Esophagus mucosa (tissue), 1 donor: ENCODE measurements around the gene KLHL41. TPM values are rescaled to one million over a fixed set of nuclear protein-coding genes. Genes with fewer than 3 reads are reported as not detected.
A peak's percentile ranks its signal among the peaks of the same experiment; 100 is the strongest.
"Not testable (repeated sequence)": the region's sequence is repeated elsewhere in the genome, so short reads cannot be mapped to it uniquely, and the experiment has no call there.

ENCODE experiments used
- ATAC-seq: fragments of 200-7000 bp; cut with Tn5 transposase; one replicate; pipeline ENCODE4 v1.9.1; 2020
- total RNA-seq: library from RNA; stranded (reverse); gene quantifications from one replicate; pipeline ENCODE4 v1.2.4, GENCODE V29; 2023
- donor health status: DM: yes; HTN: yes; CAD: no.

KLHL41 gene
- total RNA-seq, 1 donor from 2014 or later: 0.40 TPM

DNA sequence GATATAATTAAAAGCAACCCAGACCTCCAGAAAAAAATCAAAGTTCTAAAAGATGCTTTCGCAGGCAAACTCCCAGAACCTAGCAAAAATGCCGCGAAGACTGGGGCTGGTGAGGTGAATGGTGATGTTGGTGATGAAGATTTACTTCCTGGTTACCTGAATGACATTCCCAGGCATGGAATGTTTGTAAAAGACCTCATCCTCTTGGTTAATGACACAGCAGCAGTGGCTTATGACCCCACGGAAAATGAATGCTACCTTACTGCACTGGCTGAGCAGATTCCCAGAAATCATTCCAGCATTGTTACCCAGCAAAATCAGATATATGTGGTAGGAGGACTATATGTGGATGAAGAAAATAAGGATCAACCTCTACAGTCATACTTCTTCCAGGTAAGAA, 994 bp downstream of the KLHL41 start:
- no peak for ATAC-seq

GRCh38 chr2:169511818-169512217, 2.3 kb downstream of the KLHL41 start:
- no peak for ATAC-seq

- ATAC-seq: no peak
Observed at GRCh38 chr2:169512525-169512924, 3.0 kb downstream of the KLHL41 start.

- ATAC-seq: no peak
Observed at GRCh38 chr2:169513094-169513493, 3.6 kb downstream of the KLHL41 start.

DNA sequence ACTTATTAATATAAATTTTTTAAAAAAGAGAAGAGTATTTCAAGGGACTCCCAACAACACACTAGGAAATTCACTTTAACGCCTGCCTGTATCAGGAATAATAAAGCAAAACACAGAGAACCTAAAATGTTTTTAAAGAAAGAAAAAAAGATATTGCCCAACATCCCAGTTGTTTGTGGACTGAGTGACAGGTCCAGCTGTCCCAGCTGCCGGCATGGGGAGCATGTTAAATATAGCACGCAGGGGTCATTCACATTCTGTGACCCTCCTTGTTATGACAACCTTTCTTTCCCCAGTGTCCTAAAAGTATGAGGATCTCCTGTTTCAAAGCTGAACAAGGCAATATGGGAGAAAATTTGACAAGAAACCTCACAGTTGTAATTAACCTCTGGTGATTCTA, 4.4 kb downstream of the KLHL41 start:
- ATAC-seq: no peak

- ATAC-seq: not testable (repeated sequence)
Observed at GRCh38 chr2:169514758-169515157, 5.3 kb downstream of the KLHL41 start.

- ATAC-seq: peak; percentile 52
Observed at GRCh38 chr2:169516488-169516995, 7.0 kb downstream of the KLHL41 start.

DNA sequence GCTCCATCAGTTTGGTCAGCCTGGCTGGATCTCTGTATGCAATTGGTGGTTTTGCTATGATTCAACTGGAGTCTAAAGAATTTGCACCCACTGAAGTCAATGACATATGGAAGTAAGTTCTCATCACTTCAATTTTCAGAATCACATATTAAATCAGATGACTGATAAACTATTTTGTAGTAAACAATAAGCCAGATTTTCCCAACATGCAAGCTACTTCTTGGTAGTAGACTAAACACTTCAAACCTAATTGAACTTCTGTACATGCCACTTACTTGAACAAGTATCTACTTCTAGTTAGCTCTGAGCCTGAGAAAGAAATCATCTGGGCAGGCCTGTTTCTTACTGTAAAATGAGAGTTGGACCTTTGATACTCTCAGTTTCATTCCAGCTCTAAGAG, 11.4 kb downstream of the KLHL41 start:
- ATAC-seq: no peak

DNA sequence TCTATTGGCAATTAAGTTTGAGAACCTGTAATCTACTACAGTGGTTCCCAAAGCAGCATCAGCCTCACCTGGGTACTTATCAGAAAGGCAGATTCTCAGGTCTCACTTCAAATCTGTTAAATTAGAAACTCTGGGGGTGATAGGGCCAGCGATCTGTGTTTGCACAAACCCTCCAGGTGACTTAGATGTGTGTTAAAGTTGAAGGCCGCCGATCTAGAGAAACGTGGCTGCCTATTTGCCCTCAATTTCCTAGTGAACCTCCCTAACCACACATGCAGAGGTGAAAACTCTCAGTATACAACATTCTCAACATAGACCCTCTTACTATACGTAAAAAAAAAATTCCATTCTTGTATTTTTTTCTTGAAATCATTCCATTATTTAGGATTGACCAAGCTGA, 14.2 kb downstream of the KLHL41 start:
- no peak for ATAC-seq

DNA sequence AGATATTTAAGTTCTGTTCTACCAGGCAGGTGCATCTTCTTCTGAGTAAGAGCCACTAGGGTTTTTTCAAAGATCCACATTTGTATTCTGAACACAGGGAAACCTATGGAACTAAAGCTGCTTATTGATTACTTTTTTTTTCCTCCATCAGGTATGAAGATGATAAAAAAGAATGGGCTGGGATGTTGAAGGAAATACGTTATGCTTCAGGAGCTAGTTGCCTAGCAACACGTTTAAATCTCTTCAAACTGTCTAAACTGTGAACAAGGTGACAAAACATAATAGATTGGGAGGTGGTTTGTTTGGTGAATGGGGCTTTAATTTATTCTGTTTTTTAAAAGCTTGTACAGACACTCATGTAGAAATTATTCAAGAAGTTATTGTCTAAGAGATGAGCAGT, 15.9 kb downstream of the KLHL41 start:
- no peak for ATAC-seq

GRCh38 chr2:169526451-169526850, 16.9 kb downstream of the KLHL41 start:
- no peak for ATAC-seq

GRCh38 chr2:169528271-169528701, 18.8 kb downstream of the KLHL41 start:
- ATAC-seq: peak; percentile 76

DNA sequence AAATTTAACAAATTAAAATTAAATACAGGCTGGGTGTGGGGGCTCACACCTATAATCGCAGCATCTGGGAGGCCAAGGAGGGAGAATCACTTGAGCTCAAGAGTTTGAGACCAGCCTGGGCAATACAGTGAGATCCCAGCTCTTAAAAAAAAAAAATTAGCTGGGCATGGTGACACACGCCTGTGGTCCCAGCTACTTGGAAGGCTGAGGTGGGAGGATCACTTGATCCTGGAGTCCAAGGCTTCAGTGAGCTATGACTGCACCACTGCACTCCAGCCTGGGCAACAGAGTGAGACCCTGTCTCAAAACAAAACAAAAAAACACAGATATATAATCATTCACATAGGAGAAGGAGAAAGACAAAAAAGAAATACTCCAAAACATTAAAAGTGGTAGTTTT, 30.0 kb downstream of the KLHL41 start:
- ATAC-seq: not testable (repeated sequence)

GRCh38 chr2:169540146-169540545, 30.6 kb downstream of the KLHL41 start:
- ATAC-seq: no peak

DNA sequence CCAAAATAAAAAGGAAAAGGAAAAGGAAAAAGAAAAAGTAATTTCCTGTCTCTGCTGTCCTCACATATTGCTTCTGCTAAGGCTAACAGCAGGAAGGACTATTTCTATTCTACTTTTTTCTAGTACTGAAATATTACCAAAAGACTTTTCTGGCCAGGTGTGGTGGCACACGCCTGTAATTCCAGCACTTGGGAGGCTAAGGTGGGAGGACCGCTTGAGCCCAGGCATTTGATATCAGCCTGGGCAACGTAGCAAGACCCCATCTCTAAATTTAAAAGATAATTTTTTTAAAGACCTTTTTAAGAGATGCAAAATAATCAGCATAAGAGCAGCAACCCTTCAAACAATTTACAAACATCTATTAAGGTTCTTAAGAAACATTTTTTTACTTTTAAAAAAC, 32.9 kb downstream of the KLHL41 start:
- no peak for ATAC-seq

DNA sequence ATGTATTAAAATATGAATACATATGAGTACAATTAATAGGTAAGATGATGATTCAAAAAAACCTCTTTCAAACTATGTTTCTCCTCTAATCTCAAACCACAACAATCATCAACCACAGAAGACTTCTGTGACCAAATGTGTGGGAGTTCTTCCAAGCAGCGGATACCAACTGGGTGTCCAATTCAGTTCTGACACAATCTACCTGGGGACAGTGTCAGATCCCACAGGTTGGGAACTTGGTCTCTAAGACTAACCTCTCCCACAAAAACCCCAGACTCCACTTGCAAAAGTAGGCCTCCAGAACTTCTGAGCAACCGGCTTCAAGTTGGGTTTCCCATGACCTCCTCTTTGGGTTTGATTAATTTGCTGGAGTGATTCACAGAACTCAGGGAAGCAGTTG, 37.3 kb downstream of the KLHL41 start:
- ATAC-seq: no peak

- no peak for ATAC-seq
Observed at GRCh38 chr2:169561364-169561763, 51.9 kb downstream of the KLHL41 start.

DNA sequence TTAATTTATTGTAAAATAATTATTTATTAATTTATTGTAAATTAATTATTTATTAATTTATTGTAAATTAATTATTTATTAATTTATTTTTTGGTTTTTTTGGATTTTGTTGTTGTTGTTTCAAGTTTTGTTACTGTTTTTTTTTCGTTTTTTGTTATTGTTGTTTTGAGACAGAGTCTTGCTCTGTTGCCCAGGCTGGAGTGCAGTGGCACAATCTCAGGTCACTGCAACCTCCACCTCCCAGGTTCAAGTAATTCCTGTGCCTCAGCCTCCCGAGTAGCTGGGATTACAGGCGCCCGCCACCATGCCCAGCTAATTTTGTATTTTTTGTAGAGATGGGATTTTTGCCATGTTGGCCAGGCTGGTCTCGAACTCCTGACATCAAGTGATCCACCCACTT, 52.6 kb downstream of the KLHL41 start:
- ATAC-seq: not testable (repeated sequence)

- no peak for ATAC-seq
Observed at GRCh38 chr2:169562519-169562918, 53.0 kb downstream of the KLHL41 start.

DNA sequence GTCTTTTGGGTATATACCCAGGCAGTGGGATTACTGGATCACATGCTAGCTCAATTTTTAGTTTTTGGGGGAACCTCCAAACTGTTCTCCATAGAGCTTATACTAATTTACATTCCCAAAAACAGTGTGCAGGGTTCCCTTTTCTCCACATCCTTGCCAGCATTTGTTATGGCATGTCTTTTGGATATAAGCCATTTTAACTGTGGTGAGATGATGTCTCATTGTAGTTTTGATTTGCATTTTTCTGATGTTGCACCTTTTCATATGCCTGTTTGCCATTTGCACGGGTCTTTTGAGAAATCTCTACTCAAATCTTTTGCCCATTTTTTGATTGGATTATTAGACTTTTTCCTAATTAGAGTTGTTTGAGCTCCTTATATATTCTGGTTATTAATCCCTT, 56.2 kb downstream of the KLHL41 start:
- ATAC-seq: no peak

DNA sequence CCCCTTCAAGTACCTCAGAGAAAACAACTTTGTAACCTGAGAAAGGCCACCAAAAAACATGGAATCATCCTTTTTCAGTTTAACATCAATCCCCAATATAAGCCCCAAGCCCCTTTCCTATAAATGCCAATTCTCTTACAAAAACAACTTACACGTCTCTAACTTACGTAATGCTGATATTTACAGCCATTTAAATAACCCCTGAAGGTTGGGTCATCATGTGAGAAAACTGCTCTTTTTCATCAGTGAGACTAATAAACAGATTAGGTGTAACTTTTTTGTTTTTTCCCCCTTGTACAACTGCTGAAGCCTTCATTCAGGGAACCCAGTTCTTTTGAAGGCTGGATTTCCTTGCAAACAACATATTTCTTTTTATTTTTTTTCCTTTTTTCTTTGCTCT, 60.4 kb downstream of the KLHL41 start:
- no peak for ATAC-seq

DNA sequence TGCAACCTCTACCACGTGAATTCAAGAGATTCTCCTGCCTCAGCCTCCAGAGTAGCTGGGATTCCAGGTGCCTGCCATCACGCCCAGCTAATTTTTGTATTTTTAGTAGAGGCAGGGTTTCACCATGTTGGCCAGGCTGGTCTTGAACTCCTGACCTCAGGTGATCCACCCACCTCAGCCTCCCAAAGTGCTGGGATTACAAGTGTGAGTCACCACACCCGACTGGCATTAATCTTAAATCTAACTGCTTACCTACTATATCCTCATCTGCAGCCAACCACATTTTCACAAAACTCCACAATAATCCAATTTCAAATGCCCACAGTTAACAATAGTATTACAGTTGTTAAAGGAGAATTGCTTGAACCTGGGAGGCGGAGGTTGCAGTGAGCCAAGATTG, 61.2 kb downstream of the KLHL41 start:
- ATAC-seq: not testable (repeated sequence)

DNA sequence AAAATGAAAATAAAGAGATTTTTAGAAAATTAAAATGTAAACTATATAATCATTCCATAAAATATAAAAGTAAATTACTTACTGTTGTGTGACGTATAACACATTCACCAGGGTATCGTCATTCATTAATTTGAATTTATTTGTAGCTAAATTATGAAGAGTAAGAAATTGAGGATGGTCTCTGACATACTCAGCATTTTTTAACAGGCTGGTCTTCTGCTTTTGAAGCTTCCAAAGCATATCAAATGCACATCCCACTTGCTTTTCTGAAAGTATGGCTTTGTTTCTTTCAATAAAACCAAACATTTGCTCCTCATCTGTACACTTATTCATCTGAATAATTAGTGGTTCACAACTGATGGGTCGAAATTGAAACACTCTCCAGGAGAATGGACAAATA, 62.1 kb downstream of the KLHL41 start:
- ATAC-seq: no peak

- no peak for ATAC-seq
Observed at GRCh38 chr2:169572189-169572588, 62.7 kb downstream of the KLHL41 start.

- no peak for ATAC-seq
Observed at GRCh38 chr2:169572821-169573159, 63.3 kb downstream of the KLHL41 start.
